ENCODE data around the gene RAB3GAP1.

Gene RAB3GAP1

GRCh38 chr2:135163901-135164300, 111.8 kb downstream of the RAB3GAP1 start:
- no peak for DNase-seq (ENCODE audit: low read depth, low spot score)

GRCh38 chr2:135164431-135164830, 112.3 kb downstream of the RAB3GAP1 start:
- peak; percentile 79 for DNase-seq (ENCODE audit: low read depth, low spot score)

GRCh38 chr2:135167273-135167672, 115.2 kb downstream of the RAB3GAP1 start:
- DNase-seq (ENCODE audit: low read depth, low spot score), result no peak

GRCh38 chr2:135168204-135168856, 116.2 kb downstream of the RAB3GAP1 start:
- DNase-seq (ENCODE audit: low read depth, low spot score), result no peak

- peak; percentile 16 for DNase-seq (ENCODE audit: low read depth, low spot score)
These were observed 118.0 kb downstream of the RAB3GAP1 start for GRCh38 chr2:135169900-135170753.

- no peak for DNase-seq (ENCODE audit: low read depth, low spot score)
These were observed 122.1 kb downstream of the RAB3GAP1 start for GRCh38 chr2:135174049-135174809.

GRCh38 chr2:135174810-135175093, 122.7 kb downstream of the RAB3GAP1 start:
- no peak for DNase-seq (ENCODE audit: low read depth, low spot score)

GRCh38 chr2:135175177-135175576, 123.1 kb downstream of the RAB3GAP1 start:
- no peak for DNase-seq (ENCODE audit: low read depth, low spot score)

GRCh38 chr2:135179689-135180088, 127.6 kb downstream of the RAB3GAP1 start:
- no peak for DNase-seq (ENCODE audit: low read depth, low spot score)

- DNase-seq (ENCODE audit: low read depth, low spot score), result no peak
These were observed 130.1 kb downstream of the RAB3GAP1 start for GRCh38 chr2:135182190-135182589.

- DNase-seq (ENCODE audit: low read depth, low spot score), result no peak
These were observed 130.5 kb downstream of the RAB3GAP1 start for GRCh38 chr2:135182601-135183000.

GRCh38 chr2:135183822-135184221, 131.7 kb downstream of the RAB3GAP1 start:
- no peak for DNase-seq (ENCODE audit: low read depth, low spot score)

GRCh38 chr2:135186054-135186453, 134.0 kb downstream of the RAB3GAP1 start:
- DNase-seq (ENCODE audit: low read depth, low spot score), result no peak

GRCh38 chr2:135187270-135187669, 135.2 kb downstream of the RAB3GAP1 start:
- DNase-seq (ENCODE audit: low read depth, low spot score), result no peak

- no peak for DNase-seq (ENCODE audit: low read depth, low spot score)
These were observed 137.1 kb downstream of the RAB3GAP1 start for GRCh38 chr2:135189148-135189547.

- no peak for DNase-seq (ENCODE audit: low read depth, low spot score)
These were observed 138.7 kb downstream of the RAB3GAP1 start for GRCh38 chr2:135190799-135191198.

GRCh38 chr2:135198481-135198880, 146.4 kb downstream of the RAB3GAP1 start:
- no peak for DNase-seq (ENCODE audit: low read depth, low spot score)

- no peak for DNase-seq (ENCODE audit: low read depth, low spot score)
These were observed 150.7 kb downstream of the RAB3GAP1 start for GRCh38 chr2:135202751-135203150.

GRCh38 chr2:135203944-135204343, 151.9 kb downstream of the RAB3GAP1 start:
- no peak for DNase-seq (ENCODE audit: low read depth, low spot score)

GRCh38 chr2:135208016-135208415, 155.9 kb downstream of the RAB3GAP1 start:
- DNase-seq (ENCODE audit: low read depth, low spot score), result no peak

GRCh38 chr2:135212757-135213156, 160.7 kb downstream of the RAB3GAP1 start:
- DNase-seq (ENCODE audit: low read depth, low spot score), result peak; percentile 69

GRCh38 chr2:135218426-135218825, 166.3 kb downstream of the RAB3GAP1 start:
- DNase-seq (ENCODE audit: low read depth, low spot score), result no peak

Measured in astrocyte of the hippocampus (primary cell).